Measurements from ENCODE around the gene HSPB2.
A peak's percentile ranks its signal among the peaks of the same experiment; 100 is the strongest.

Gene HSPB2

DNA sequence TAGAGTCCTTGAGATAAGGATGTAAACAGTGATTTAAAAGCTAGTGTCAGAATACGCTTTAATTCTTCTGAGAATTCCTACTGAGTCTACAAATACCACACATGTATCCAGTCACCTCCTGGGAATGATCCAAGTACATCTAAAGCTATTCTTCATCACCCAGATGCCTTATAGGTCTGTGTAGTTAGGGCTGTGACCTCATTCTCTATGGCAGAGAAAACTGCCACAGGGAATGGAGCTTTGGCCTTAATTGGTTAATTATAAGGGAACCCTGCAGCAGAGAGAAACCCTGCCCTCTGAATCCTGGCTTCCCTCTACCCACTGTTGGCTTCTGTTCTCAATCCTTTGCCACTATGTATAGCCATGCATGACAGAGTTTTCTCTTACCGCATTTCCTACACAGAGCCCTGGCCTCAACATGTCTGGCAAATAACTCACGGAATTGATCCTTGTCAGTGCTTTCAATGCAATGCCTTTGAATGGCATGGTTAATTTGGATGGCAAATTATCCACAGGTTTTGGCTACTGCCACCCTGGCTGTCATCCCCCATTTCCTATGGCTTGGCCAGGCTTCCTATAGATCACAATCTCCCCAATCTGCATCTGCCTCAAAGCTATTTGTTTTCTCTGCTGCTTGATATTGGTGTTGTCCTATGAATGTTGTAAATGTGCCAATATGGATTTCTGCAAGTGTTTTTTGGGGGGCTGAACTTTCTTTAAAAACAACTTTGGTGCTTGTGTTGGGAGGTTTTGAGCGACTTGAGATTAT, 27.5 kb downstream of the HSPB2 start:
- no peak for DNase-seq

DNA sequence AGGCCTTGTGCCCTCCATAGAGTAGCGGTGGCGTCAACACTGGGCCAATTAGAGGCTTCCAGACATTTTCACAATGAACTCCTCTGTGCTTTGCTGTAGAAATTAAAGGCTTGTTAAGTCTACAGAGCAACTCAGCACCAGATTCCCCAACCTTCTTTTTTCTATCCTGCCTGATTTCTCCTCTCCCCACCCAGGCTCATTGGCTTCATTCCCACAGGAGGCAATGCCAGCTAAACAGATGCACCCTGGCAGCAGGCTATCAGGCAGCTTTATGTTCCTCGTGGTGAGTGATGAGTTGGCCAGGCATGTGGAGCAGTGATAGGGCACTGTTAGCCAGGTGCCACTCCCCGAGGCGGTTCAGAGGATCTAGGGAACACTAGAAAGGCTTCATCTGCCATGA, 29.4 kb downstream of the HSPB2 start:
- no peak for DNase-seq

DNA sequence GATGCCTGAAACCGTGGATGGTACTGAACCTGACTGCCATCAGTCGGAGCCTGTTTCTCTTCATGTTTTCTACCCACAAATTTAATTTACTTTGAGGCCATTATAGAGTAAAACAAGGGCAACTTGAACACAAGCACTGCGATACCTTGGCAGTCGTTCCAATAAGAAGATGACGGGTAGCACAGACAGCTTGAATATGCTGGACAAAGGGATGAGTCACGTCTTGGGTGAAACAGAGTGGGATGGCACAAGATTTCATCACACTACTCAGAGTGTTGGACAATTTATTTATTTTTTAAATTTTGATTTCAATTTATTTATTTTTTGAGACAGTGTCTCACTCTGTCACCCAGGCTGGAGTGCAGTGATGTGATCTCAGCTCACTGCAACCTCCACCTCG, 30.3 kb downstream of the HSPB2 start:
- no peak for DNase-seq

GRCh38 chr11:111944139-111944538, 31.6 kb downstream of the HSPB2 start:
- peak in 1 of 2 experiments; percentile 36 for DNase-seq

GRCh38 chr11:111944651-111945051, 32.1 kb downstream of the HSPB2 start:
- DNase-seq, result no peak

GRCh38 chr11:111945198-111945597, 32.7 kb downstream of the HSPB2 start:
- no peak for DNase-seq

- no peak for DNase-seq
These were observed 34.0 kb downstream of the HSPB2 start for GRCh38 chr11:111946499-111946898.

- no peak for DNase-seq
These were observed 34.6 kb downstream of the HSPB2 start for GRCh38 chr11:111947143-111947542.

- DNase-seq, result no peak
These were observed 37.2 kb downstream of the HSPB2 start for GRCh38 chr11:111949519-111950426.

DNA sequence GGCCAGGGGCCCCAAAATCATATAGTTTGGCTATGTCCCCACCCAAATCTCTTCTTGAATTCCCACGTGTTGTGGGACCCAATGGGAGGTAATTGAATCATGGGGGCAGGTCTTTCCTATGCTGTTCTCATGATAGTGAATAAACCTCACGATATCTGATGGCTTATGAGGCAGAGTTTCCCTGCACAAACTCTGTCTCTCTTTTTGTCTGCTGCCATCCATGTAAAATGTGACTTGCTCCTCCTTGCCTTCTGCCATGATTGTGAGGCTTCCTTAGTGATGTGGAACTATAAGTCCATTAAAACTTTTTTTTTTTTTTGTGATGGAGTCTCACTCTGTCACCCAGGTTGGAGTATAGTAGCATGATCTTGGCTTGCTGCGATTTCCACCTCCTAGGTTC, 39.0 kb downstream of the HSPB2 start:
- no peak for DNase-seq

DNA sequence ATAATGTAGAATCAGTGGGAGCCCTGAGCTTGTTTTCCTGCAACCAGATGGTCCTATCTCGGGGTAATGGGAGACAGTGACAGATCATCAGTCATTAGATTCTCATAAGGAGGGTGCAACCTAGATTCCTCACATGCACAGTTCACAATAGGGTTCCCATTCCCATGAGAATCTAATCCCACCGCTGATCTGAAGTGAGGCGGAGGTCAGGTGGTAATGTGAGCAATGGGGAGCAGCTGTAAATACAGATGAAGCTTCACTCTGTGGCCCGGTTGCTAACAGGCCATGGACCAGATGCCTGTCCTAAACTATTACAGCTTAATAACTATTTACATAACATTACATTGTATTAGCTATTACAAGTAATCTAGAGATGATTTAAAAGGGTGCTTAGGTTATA, 41.6 kb downstream of the HSPB2 start:
- DNase-seq, result no peak

DNA sequence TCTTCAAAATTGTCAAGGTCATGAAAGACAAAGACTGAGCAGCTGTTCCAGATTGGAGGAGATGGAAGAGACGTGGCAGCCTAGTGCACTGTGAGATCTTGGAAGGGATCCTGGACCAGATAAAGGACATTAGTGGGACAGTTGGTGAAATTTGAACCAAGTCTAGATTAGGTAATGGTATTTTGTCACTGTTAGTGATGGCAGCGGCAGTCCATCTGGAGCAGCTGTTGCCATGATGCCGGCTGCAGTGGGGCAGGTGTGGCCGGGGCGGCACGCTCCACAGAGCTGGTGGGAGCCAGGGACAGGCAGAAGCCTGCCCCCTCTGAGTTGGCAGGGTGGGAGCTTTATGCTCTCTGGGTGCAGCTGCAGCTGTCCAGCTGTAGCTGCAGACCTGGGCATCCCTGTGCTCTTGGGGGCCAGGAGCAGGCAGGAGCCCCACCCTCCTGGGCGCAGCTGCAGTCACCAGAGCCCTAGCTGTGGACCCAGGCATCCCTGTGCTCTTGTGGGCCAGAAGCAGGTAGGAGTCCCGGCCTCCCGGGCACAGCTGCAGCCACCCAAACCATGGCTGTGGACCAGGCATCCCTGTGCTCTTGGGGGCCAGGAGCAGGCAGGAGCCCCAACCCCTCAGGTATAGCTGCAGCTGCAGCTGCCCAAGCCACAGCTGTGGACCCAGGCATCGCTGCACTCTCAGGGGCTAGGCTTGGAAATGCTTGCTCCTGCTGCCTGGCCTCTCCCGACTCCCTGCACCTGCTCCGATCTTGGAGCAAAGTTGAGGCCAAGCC, 45.3 kb downstream of the HSPB2 start:
- no peak for DNase-seq

DNA sequence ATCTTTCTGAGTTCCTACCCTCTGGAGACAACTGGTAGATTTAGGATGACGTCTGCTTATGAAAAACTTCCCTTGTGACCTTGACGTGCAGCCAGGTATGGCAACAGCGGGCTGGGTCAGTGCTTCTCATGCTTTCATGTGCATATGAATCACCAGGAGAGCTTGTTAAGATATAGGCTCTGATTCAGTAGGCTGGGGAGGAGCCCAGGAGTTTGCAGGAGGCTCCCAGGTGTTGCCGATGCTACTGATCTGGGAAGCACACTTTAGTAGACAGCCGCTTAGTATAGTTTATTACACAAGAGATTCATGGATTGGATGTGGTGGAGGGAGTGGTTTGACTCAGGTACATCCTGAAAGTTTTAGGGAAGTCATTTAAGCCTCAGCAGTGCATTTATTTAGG, 48.4 kb downstream of the HSPB2 start:
- DNase-seq, result no peak

GRCh38 chr11:111961389-111962300, 49.1 kb downstream of the HSPB2 start:
- no peak for DNase-seq

All from activated T-cell treated with anti-CD3 and anti-CD28 coated beads, Interleukin-2, amount 50 U/mL, for 48 hours (primary cell).